ENCODE measurements around the gene C5orf22. TPM values are rescaled to one million over a fixed set of nuclear protein-coding genes. Genes with fewer than 3 reads are reported as not detected.

Gene C5orf22
- 21.9 and 25.5 TPM in 2 replicates for total RNA-seq

GRCh38 chr5:31531888-31532547, at the start of gene C5orf22, which contains the start of gene DROSHA:
C5orf22 (plus strand) TSS chr5:31532301; CDS start chr5:31532393, 92 bp downstream.
DROSHA (minus strand) TSS chr5:31532093; CDS start chr5:31529059, 3,034 bp downstream.

Small RNAs within 50 kb of the gene (small RNA-seq; reads per million reads assigned to genes)
- not detected for gene RF00019 (ENCODE audit: low replicate concordance)
- gene RNU6-363P (ENCODE audit: low replicate concordance), result 0.13 reads per million

Other genes starting within 250 kb of the C5orf22 start
- 29.8 and 56.0 TPM in 2 replicates for gene DROSHA, start 208 bp upstream of the C5orf22 start, total RNA-seq
- gene PDZD2, start 106.8 kb downstream of the C5orf22 start, total RNA-seq, result 0.44 and 5.3 TPM in 2 replicates

Data from placental pericyte (primary cell).